Breast epithelium (tissue), 4 donors: Measurements from ENCODE around the gene PPM1H. TPM values are rescaled to one million over a fixed set of nuclear protein-coding genes. Genes with fewer than 3 reads are reported as not detected.

ENCODE experiments used
- DNase-seq, 2 donors: peaks; one replicate each; pipeline ENCODE4 v3.0.0-alpha.2; 2019; ENCODE audit warnings: low spot score in 2 of 2
- H3K27ac ChIP-seq, 2 donors: fragments of 200-600 bp; sonication (generic) in 1 of 2; one replicate each; pipeline ENCODE4 v1.5.1; 2016 to 2019; ENCODE audit warnings: mild to moderate bottlenecking in 1 of 2
- H3K27me3 ChIP-seq, 2 donors: fragments of 200-600 bp; sonication (generic) in 1 of 2; one replicate each; pipeline versions ENCODE4 v1.5.1 to v1.6.0; 2017 to 2019; ENCODE audit warnings: control low read depth in 1 of 2, mild to moderate bottlenecking in 1 of 2
- H3K36me3 ChIP-seq: fragments of 200-600 bp; one replicate; pipeline ENCODE4 v1.5.1; 2019
- H3K4me1 ChIP-seq, 2 donors: fragments of 200-600 bp; sonication (generic); one replicate each; pipeline ENCODE4 v1.5.1; 2016 to 2019; ENCODE audit warnings: control low read depth in 1 of 2
- H3K4me3 ChIP-seq, 3 donors: fragments of 200-600 bp; sonication (generic); 1 replicate in 2 of 3; 2 replicates in 1 of 3; pipeline ENCODE4 v1.5.1; 2016 to 2019; ENCODE audit warnings: mild to moderate bottlenecking in 3 of 3, moderate library complexity in 2 of 3
- H3K9me3 ChIP-seq, 2 donors: fragments of 200-600 bp; sonication (generic) in 1 of 2; one replicate each; pipeline ENCODE4 v1.5.1; 2016 to 2019; ENCODE audit warnings: control low read depth in 1 of 2
- POLR2A ChIP-seq: fragments of 450-650 bp; IDR thresholded peaks from one replicate; pipeline ENCODE4 v1.6.1; 2016; ENCODE audit warnings: antibody characterized with exemption, mild to moderate bottlenecking, moderate library complexity
- POLR2AphosphoS5 ChIP-seq, 3 donors: sonication (generic); formaldehyde crosslinking; IDR thresholded peaks; one replicate each; pipeline ENCODE4 v1.6.1; 2017; ENCODE audit warnings: antibody characterized with exemption in 3 of 3
- intact Hi-C: fragments of 100-400 bp; cut with DNase I; formaldehyde crosslinking; loops from one replicate; pipeline ENCODE4 v1.15.1; 2023; ENCODE audit warnings: low total_unique reads
- total RNA-seq, 3 donors: library from RNA; depleted of rRNA; stranded (reverse); fragments of >200 nt; gene quantifications; one replicate each; pipeline ENCODE4 v1.1.0, GENCODE V29; 2016
- TF ChIP-seq, protein P1 (sequence below), 3 donors: fragments of 450-650 bp; IDR thresholded peaks; one replicate each; pipeline ENCODE4 v1.5.1; 2016 to 2017; ENCODE audit warnings: antibody characterized with exemption in 3 of 3, mild to moderate bottlenecking in 3 of 3, moderate library complexity in 3 of 3

Gene PPM1H
- total RNA-seq, 3 donors from 2014 or later: 2.2 to 15.4 (median 13.5) TPM

DNA sequence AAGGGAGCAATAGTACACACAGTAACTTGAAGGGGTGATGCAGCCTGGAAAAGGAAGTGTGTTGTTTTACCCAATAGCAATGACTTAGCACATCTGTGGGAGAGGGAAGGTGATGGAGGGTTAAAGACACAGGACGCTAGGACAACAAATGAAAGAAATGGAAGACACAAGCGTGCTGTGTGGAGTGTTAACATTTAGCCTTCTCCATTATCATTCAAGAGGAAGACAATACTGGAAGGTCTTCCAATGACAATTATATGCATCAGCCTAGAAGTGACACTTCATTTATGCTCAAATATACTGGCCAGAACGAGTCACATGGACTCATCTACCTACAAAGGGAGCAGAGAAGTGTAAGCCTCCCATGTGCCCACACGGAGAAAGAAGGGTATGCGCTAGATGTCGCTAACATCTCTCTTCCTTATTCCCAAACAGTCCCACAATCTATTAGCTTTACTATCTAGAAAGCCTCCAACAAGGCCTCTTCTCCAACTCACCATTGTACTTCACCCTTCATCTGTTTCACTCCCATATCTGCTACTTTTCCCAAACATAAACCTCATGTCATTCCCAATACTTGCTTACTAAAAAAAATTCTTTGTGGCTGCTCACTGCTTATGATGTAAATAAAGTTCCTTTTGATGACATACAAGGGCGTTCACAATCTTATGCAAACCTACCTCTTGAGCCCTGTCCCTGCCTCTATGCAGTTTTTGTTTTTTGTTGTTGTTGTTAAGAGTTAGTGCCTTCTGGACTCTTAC is 20.3 kb downstream of the PPM1H start:
- TF ChIP-seq POLR2A (no peak), POLR2AphosphoS5 (IDR thresholded peaks at IDR 0.05) (no peak)
- TF ChIP-seq, protein P1, sequence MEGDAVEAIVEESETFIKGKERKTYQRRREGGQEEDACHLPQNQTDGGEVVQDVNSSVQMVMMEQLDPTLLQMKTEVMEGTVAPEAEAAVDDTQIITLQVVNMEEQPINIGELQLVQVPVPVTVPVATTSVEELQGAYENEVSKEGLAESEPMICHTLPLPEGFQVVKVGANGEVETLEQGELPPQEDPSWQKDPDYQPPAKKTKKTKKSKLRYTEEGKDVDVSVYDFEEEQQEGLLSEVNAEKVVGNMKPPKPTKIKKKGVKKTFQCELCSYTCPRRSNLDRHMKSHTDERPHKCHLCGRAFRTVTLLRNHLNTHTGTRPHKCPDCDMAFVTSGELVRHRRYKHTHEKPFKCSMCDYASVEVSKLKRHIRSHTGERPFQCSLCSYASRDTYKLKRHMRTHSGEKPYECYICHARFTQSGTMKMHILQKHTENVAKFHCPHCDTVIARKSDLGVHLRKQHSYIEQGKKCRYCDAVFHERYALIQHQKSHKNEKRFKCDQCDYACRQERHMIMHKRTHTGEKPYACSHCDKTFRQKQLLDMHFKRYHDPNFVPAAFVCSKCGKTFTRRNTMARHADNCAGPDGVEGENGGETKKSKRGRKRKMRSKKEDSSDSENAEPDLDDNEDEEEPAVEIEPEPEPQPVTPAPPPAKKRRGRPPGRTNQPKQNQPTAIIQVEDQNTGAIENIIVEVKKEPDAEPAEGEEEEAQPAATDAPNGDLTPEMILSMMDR (IDR thresholded peaks at IDR 0.05): no peak
- Histone ChIP-seq H3K27ac (no peak overlapping the region), H3K27me3 (no peaks in the 10 kb centered on the region), H3K9me3 (no peaks in the 10 kb centered on the region), H3K4me1 (no peaks in the 10 kb centered on the region), H3K36me3 (no peaks in the 10 kb centered on the region), H3K4me3 (no peak overlapping the region)
- intact Hi-C loops: loop anchor here (10.0 kb wide), 1 partner anchor 110 kb away; no protein-coding TSS in a partner anchor
- no peak for DNase-seq

GRCh38 chr12:62913380-62913779 is 21.6 kb downstream of the PPM1H start:
- intact Hi-C loops: loop anchor here (10.0 kb wide), 1 partner anchor 111 kb away; no protein-coding TSS in a partner anchor

GRCh38 chr12:62912644-62913043 is 22.3 kb downstream of the PPM1H start:
- intact Hi-C loops: loop anchor here (10.0 kb wide), 1 partner anchor 112 kb away; no protein-coding TSS in a partner anchor
- no peaks in the 10 kb centered on the region for H3K4me1 ChIP-seq
- no peak overlapping the region for H3K4me3 ChIP-seq
- DNase-seq: no peak
- TF ChIP-seq, protein P1 (IDR thresholded peaks at IDR 0.05): no peak
- no peak for TF ChIP-seq POLR2A
- TF ChIP-seq POLR2AphosphoS5 (IDR thresholded peaks at IDR 0.05): no peak
- no peaks in the 10 kb centered on the region for H3K9me3 ChIP-seq
- H3K27me3 ChIP-seq: no peaks in the 10 kb centered on the region
- no peaks in the 10 kb centered on the region for H3K36me3 ChIP-seq
- no peak overlapping the region for H3K27ac ChIP-seq

More at GRCh38 chr12:62913380-62913779, 21.6 kb downstream of the PPM1H start:
- Histone ChIP-seq H3K27ac (no peak overlapping the region), H3K4me1 (no peaks in the 10 kb centered on the region), H3K27me3 (no peaks in the 10 kb centered on the region), H3K36me3 (no peaks in the 10 kb centered on the region), H3K4me3 (no peak overlapping the region), H3K9me3 (no peaks in the 10 kb centered on the region)
- no peak for DNase-seq
- TF ChIP-seq POLR2A: no peak
- TF ChIP-seq POLR2AphosphoS5 (IDR thresholded peaks at IDR 0.05): no peak
- TF ChIP-seq, protein P1 (IDR thresholded peaks at IDR 0.05): no peak

DNA sequence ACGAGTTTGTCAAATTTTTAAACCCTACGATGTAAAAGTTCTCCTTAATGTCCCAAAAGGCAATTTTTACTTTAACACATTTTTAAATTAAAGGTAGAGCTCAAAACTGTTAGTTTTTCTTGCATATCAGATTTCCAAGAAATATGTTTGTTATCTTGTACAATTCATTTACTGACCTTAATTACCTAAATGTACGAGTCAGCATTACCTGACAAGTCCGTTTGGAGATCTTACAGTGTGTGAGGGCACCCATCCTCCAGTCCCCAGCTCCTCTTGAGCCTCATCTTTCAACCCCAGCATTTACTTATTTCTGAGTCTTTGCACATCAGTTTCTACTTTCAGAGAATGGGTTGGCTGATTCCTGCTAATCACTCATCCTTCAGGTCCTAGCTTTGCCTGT is 23.7 kb downstream of the PPM1H start:
- Histone ChIP-seq H3K27me3 (no peaks in the 10 kb centered on the region), H3K4me1 (no peaks in the 10 kb centered on the region), H3K4me3 (no peak overlapping the region), H3K9me3 (no peaks in the 10 kb centered on the region), H3K36me3 (no peaks in the 10 kb centered on the region), H3K27ac (no peak overlapping the region)
- DNase-seq: no peak
- TF ChIP-seq, protein P1 (IDR thresholded peaks at IDR 0.05): no peak
- TF ChIP-seq POLR2AphosphoS5 (IDR thresholded peaks at IDR 0.05) (no peak), POLR2A (no peak)
- intact Hi-C loops: loop anchor here (10.0 kb wide), 1 partner anchor 114 kb away; no protein-coding TSS in a partner anchor

DNA sequence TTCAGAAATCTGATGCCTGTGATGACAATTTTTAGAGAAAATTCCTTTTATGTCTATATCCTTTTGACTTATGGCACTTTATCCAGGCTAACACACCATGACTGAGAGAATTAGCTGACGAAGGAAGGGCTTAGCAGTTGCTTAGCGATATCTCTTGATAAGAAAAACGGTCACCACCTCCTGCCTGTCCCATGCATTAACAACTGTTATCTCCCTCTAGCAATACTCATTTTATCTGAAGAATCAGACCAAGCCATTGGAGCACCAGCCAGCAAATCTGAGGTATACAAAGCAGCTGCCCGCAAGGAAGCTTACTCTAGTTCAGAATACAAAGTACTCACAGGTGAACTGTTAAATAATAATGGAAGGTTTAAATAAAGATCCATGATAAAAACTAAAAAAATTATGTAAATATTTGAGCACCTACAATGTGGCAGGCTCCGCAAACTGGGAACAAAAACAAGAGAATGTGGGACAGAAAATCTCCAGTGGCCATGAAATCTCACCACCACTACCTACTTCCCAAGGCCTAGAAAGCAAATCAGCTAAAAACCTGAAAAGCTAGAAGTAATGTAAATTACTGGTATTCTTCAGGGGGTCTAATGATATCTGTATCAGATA is 24.3 kb downstream of the PPM1H start:
- TF ChIP-seq POLR2AphosphoS5 (IDR thresholded peaks at IDR 0.05) (no peak), POLR2A (no peak)
- TF ChIP-seq, protein P1 (IDR thresholded peaks at IDR 0.05): no peak
- intact Hi-C loops: loop anchor here (10.0 kb wide), 1 partner anchor 114 kb away; no protein-coding TSS in a partner anchor
- Histone ChIP-seq H3K9me3 (no peaks in the 10 kb centered on the region), H3K27me3 (no peaks in the 10 kb centered on the region), H3K36me3 (no peaks in the 10 kb centered on the region), H3K4me1 (no peaks in the 10 kb centered on the region), H3K4me3 (no peak overlapping the region), H3K27ac (no peak overlapping the region)
- DNase-seq: no peak
